HEK293 (cell line): ENCODE measurements around the gene ALOX15B.

Experiments used
- GLI4 ChIP-seq: fragments of 450-650 bp; formaldehyde crosslinking; IDR thresholded peaks from 2 replicates; pipeline ENCODE4 v1.5.1; 2016; ENCODE audit warnings: missing biosample characterization, missing genetic modification characterization
- HIC1 ChIP-seq: fragments of 450-650 bp; formaldehyde crosslinking; IDR thresholded peaks from 2 replicates; pipeline ENCODE4 v1.5.1; 2016; ENCODE audit warnings: missing biosample characterization, missing genetic modification characterization
- HOXA7 ChIP-seq: sonication (generic); formaldehyde crosslinking; IDR thresholded peaks from 2 replicates; pipeline ENCODE4 v1.8.1; 2022; ENCODE audit warnings: missing genetic modification reagents, borderline replicate concordance
- HOXC10 ChIP-seq: sonication (generic); formaldehyde crosslinking; IDR thresholded peaks from 2 replicates; pipeline ENCODE4 v1.8.1; 2023; ENCODE audit warnings: mild to moderate bottlenecking, missing genetic modification reagents
- IKZF3 ChIP-seq: fragments of 450-650 bp; IDR thresholded peaks from 2 replicates; pipeline ENCODE4 v1.5.0; 2018; ENCODE audit warnings: missing biosample characterization, mild to moderate bottlenecking, missing genetic modification characterization, moderate library complexity
- SCRT1 ChIP-seq: fragments of 450-650 bp; formaldehyde crosslinking; IDR thresholded peaks from 2 replicates; pipeline ENCODE4 v1.5.1; 2016; ENCODE audit warnings: missing biosample characterization, missing genetic modification characterization, borderline replicate concordance
- ZBTB1 ChIP-seq: fragments of 450-650 bp; formaldehyde crosslinking; IDR thresholded peaks from 2 replicates; pipeline ENCODE4 v1.5.1; 2016; ENCODE audit warnings: missing biosample characterization, missing genetic modification characterization
- ZBTB21 ChIP-seq: fragments of 450-650 bp; formaldehyde crosslinking; IDR thresholded peaks from 2 replicates; pipeline ENCODE4 v1.5.1; 2017; ENCODE audit warnings: missing biosample characterization, missing genetic modification characterization
- ZBTB8A ChIP-seq: fragments of 450-650 bp; formaldehyde crosslinking; IDR thresholded peaks from 2 replicates; pipeline ENCODE4 v1.5.1; 2016; ENCODE audit warnings: missing biosample characterization, missing genetic modification characterization
- ZNF155 ChIP-seq: fragments of 450-650 bp; formaldehyde crosslinking; IDR thresholded peaks from 2 replicates; pipeline ENCODE4 v1.5.1; 2016; ENCODE audit warnings: missing biosample characterization, missing genetic modification characterization
- ZNF19 ChIP-seq: fragments of 450-650 bp; formaldehyde crosslinking; IDR thresholded peaks from 2 replicates; pipeline ENCODE4; 2016; ENCODE audit warnings: missing biosample characterization, missing genetic modification characterization, low read depth
- ZNF202 ChIP-seq: fragments of 450-650 bp; formaldehyde crosslinking; IDR thresholded peaks from 2 replicates; pipeline ENCODE4 v1.5.1; 2016; ENCODE audit warnings: missing biosample characterization, missing genetic modification characterization, borderline replicate concordance
- ZNF239 ChIP-seq: fragments of 450-650 bp; formaldehyde crosslinking; IDR thresholded peaks from 2 replicates; pipeline ENCODE4 v1.5.1; 2016; ENCODE audit warnings: missing biosample characterization, missing genetic modification characterization
- ZNF26 ChIP-seq: fragments of 450-650 bp; formaldehyde crosslinking; IDR thresholded peaks from 2 replicates; pipeline ENCODE4 v1.5.1; 2016; ENCODE audit warnings: missing biosample characterization, missing genetic modification characterization
- ZNF280C ChIP-seq: fragments of 450-650 bp; formaldehyde crosslinking; IDR thresholded peaks from 2 replicates; pipeline ENCODE4 v1.5.1; 2016; ENCODE audit warnings: missing biosample characterization, missing genetic modification characterization
- ZNF292 ChIP-seq: fragments of 450-650 bp; formaldehyde crosslinking; IDR thresholded peaks from 2 replicates; pipeline ENCODE4 v1.5.1; 2016; ENCODE audit warnings: low read depth, missing biosample characterization, missing genetic modification characterization, borderline replicate concordance
- ZNF391 ChIP-seq: fragments of 450-650 bp; formaldehyde crosslinking; IDR thresholded peaks from 2 replicates; pipeline ENCODE4 v1.5.1; 2016; ENCODE audit warnings: low read depth, missing biosample characterization, missing genetic modification characterization, borderline replicate concordance
- ZNF398 ChIP-seq: fragments of 450-650 bp; formaldehyde crosslinking; IDR thresholded peaks from 2 replicates; pipeline ENCODE4 v1.5.1; 2017; ENCODE audit warnings: missing biosample characterization, missing genetic modification characterization
- ZNF433 ChIP-seq: fragments of 450-650 bp; formaldehyde crosslinking; IDR thresholded peaks from 2 replicates; pipeline ENCODE4 v1.5.1; 2016; ENCODE audit warnings: missing biosample characterization, missing genetic modification characterization, low read depth
- ZNF529 ChIP-seq: fragments of 450-650 bp; formaldehyde crosslinking; IDR thresholded peaks from 2 replicates; pipeline ENCODE4 v1.5.1; 2017; ENCODE audit warnings: missing genetic modification characterization, missing biosample characterization; ENCODE audit not compliant: insufficient replicate concordance
- ZNF558 ChIP-seq: fragments of 450-650 bp; formaldehyde crosslinking; IDR thresholded peaks from 2 replicates; pipeline ENCODE4 v1.5.1; 2016; ENCODE audit warnings: missing biosample characterization, missing genetic modification characterization
- ZNF626 ChIP-seq: fragments of 450-650 bp; sonication (Bioruptor Pico); formaldehyde crosslinking; IDR thresholded peaks from 2 replicates; pipeline ENCODE4 v1.5.1; 2018; ENCODE audit warnings: missing biosample characterization, missing genetic modification characterization, inconsistent platforms
- ZNF707 ChIP-seq: fragments of 450-650 bp; formaldehyde crosslinking; IDR thresholded peaks from 2 replicates; pipeline ENCODE4 v1.5.1; 2016; ENCODE audit warnings: missing biosample characterization, missing genetic modification characterization
- ZNF747 ChIP-seq: fragments of 450-650 bp; formaldehyde crosslinking; IDR thresholded peaks from 2 replicates; pipeline ENCODE4 v1.5.1; 2016; ENCODE audit warnings: missing biosample characterization, missing genetic modification characterization
- ZNF776 ChIP-seq: fragments of 450-650 bp; formaldehyde crosslinking; IDR thresholded peaks from 2 replicates; pipeline ENCODE4 v1.5.0; 2017; ENCODE audit warnings: missing biosample characterization, missing genetic modification characterization, borderline replicate concordance
- ZNF785 ChIP-seq: fragments of 450-650 bp; formaldehyde crosslinking; IDR thresholded peaks from 2 replicates; pipeline ENCODE4 v1.5.1; 2016; ENCODE audit warnings: missing biosample characterization, missing genetic modification characterization
- ZSCAN23 ChIP-seq: fragments of 450-650 bp; formaldehyde crosslinking; IDR thresholded peaks from 2 replicates; pipeline ENCODE4 v1.5.1; 2016; ENCODE audit warnings: missing biosample characterization, missing genetic modification characterization

Gene ALOX15B

GRCh38 chr17:8079291-8080207 is 40.7 kb downstream of the ALOX15B start (continued):
- 0 out of 2 replicates have a peak, but pooled peaks have one; percentile 59 for TF ChIP-seq ZNF391 (tag by site-specific recombination)
- TF ChIP-seq ZNF707 (tag by site-specific recombination), result peak; percentile 19; the same call in 1 of the 2 replicates
- no peak for TF ChIP-seq SCRT1
- TF ChIP-seq ZBTB8A (tag by site-specific recombination), result peak; percentile 89
- TF ChIP-seq ZBTB1 (tag by site-specific recombination), result no peak
- no peak for TF ChIP-seq ZSCAN23 (tag by site-specific recombination)
- TF ChIP-seq ZNF202 (tag by site-specific recombination), result no peak
- no peak for TF ChIP-seq IKZF3 (tag by site-specific recombination)
- no peak for TF ChIP-seq ZNF776 (tag by site-specific recombination)
- TF ChIP-seq ZNF239 (tag by site-specific recombination), result no peak
- peak; percentile 100 for TF ChIP-seq HIC1 (tag by site-specific recombination)
- no peak for TF ChIP-seq ZNF280C (tag by site-specific recombination)
- no peak for TF ChIP-seq HOXC10 (CRISPR knock-in tag)
- TF ChIP-seq GLI4 (tag by site-specific recombination), result no peak
- TF ChIP-seq ZNF785, result no peak
- TF ChIP-seq ZNF747 (tag by site-specific recombination), result no peak
- TF ChIP-seq ZNF626 (tag by site-specific recombination), result no peak
- no peak for TF ChIP-seq ZNF155 (tag by site-specific recombination)
- TF ChIP-seq ZNF529 (tag by site-specific recombination), result no peak
- TF ChIP-seq ZBTB21 (tag by site-specific recombination), result 0 out of 2 replicates have a peak, but pooled peaks have one; percentile 10
- no peak for TF ChIP-seq ZNF558
- TF ChIP-seq ZNF433 (tag by site-specific recombination), result no peak
- no peak for TF ChIP-seq ZNF26
- TF ChIP-seq ZNF398 (tag by site-specific recombination), result no peak; the same call in 1 of the 2 replicates
- no peak for TF ChIP-seq ZNF19 (tag by site-specific recombination)
- TF ChIP-seq HOXA7 (CRISPR knock-in tag), result no peak
- no peak for TF ChIP-seq ZNF292 (tag by site-specific recombination)
- TF ChIP-seq, all 188 proteins: peak for 63
